HepG2 (cell line): ENCODE measurements around the gene ZBTB48. TPM values are rescaled to one million over a fixed set of nuclear protein-coding genes. Genes with fewer than 3 reads are reported as not detected.

Experiments used
- ATF3 ChIP-seq: sonication (generic); formaldehyde crosslinking; IDR thresholded peaks from 2 replicates; pipeline ENCODE4 v1.4.0; 2020; ENCODE audit warnings: missing genetic modification reagents
- CHD4 ChIP-seq: fragments of 200-600 bp; sonication (generic); IDR thresholded peaks from 2 replicates; pipeline ENCODE4 v1.7.0; 2017; ENCODE audit warnings: mild to moderate bottlenecking, low read length, borderline replicate concordance
- FOXP1 ChIP-seq, 2 experiments: fragments of 450-650 bp in 1 of 2; IDR thresholded peaks; 2 replicates each; pipeline ENCODE4 v1.6.1; 2017 to 2018; ENCODE audit warnings: antibody characterized with exemption in 1 of 2
- IKZF5 ChIP-seq: IDR thresholded peaks from 2 replicates; pipeline ENCODE4 v1.6.1; 2018; ENCODE audit warnings: missing genetic modification reagents, mild to moderate bottlenecking, missing compliant biosample characterization
- KDM3A ChIP-seq: IDR thresholded peaks from 2 replicates; pipeline ENCODE4 v1.6.1; 2018; ENCODE audit warnings: low read depth, missing compliant biosample characterization
- RFX5 ChIP-seq: IDR thresholded peaks from 2 replicates; pipeline ENCODE4 v1.6.1; 2011; ENCODE audit warnings: low read depth, low read length, improper control_type of control experiment
- RFXANK ChIP-seq: IDR thresholded peaks from 2 replicates; pipeline ENCODE4 v1.6.1; 2016
- SALL2 ChIP-seq: sonication (generic); formaldehyde crosslinking; IDR thresholded peaks from 2 replicates; pipeline ENCODE4 v1.8.1; 2023; ENCODE audit warnings: mild to moderate bottlenecking, missing genetic modification reagents, inconsistent platforms
- SRSF9 ChIP-seq: fragments of 200-400 bp; formaldehyde crosslinking; IDR thresholded peaks from 2 replicates; pipeline ENCODE4 v1.6.1; 2018; ENCODE audit warnings: borderline replicate concordance, mild to moderate bottlenecking, low read depth, low read length; ENCODE audit not compliant: insufficient read depth, poor library complexity, severe bottlenecking
- TARDBP ChIP-seq: sonication (generic); formaldehyde crosslinking; IDR thresholded peaks from 2 replicates; pipeline ENCODE4 v1.8.0; 2022; ENCODE audit warnings: mild to moderate bottlenecking, missing genetic modification reagents
- TCF12 ChIP-seq, 2 experiments: fragments of 450-650 bp in 1 of 2; sonication (generic) in 1 of 2; formaldehyde crosslinking in 1 of 2; IDR thresholded peaks; 2 replicates each; pipeline versions ENCODE4 v1.6.1 to v1.8.0; 2017 to 2022; ENCODE audit warnings: antibody characterized with exemption in 1 of 2, mild to moderate bottlenecking in 1 of 2, missing genetic modification reagents in 1 of 2, moderate library complexity in 1 of 2
- UBTF ChIP-seq: sonication (generic); formaldehyde crosslinking; IDR thresholded peaks from 2 replicates; pipeline ENCODE4 v1.4.0; 2020; ENCODE audit warnings: mild to moderate bottlenecking, missing genetic modification reagents
- ZBTB21 ChIP-seq: sonication (generic); formaldehyde crosslinking; IDR thresholded peaks from 2 replicates; pipeline ENCODE4 v1.4.0; 2020; ENCODE audit warnings: missing genetic modification reagents
- ZBTB46 ChIP-seq: sonication (generic); formaldehyde crosslinking; IDR thresholded peaks from 2 replicates; pipeline ENCODE4 v1.4.0; 2020; ENCODE audit warnings: mild to moderate bottlenecking, missing genetic modification reagents, borderline replicate concordance
- ZMAT3 ChIP-seq: sonication (generic); formaldehyde crosslinking; conservative IDR thresholded peaks from 2 replicates; pipeline ENCODE4 v1.7.0; 2021; ENCODE audit warnings: missing genetic modification reagents
- ZNF256 ChIP-seq: sonication (generic); formaldehyde crosslinking; conservative IDR thresholded peaks from 2 replicates; pipeline ENCODE4 v1.4.0; 2020; ENCODE audit warnings: missing genetic modification reagents
- ZNF275 ChIP-seq: sonication (generic); formaldehyde crosslinking; IDR thresholded peaks from 2 replicates; pipeline ENCODE4 v1.8.0; 2022; ENCODE audit warnings: missing genetic modification reagents, mild to moderate bottlenecking, inconsistent platforms, borderline replicate concordance
- ZNF543 ChIP-seq: sonication (generic); formaldehyde crosslinking; IDR thresholded peaks from 2 replicates; pipeline ENCODE4 v1.4.0; 2020; ENCODE audit warnings: mild to moderate bottlenecking, missing genetic modification reagents
- ZNF781 ChIP-seq: sonication (generic); formaldehyde crosslinking; IDR thresholded peaks from 2 replicates; pipeline ENCODE4 v1.5.1; 2020; ENCODE audit warnings: borderline replicate concordance, mild to moderate bottlenecking, missing genetic modification reagents; ENCODE audit errors: not compliant biosample characterization
- ZNF83 ChIP-seq: sonication (generic); formaldehyde crosslinking; IDR thresholded peaks from 2 replicates; pipeline ENCODE4 v1.4.0; 2020; ENCODE audit warnings: missing genetic modification reagents, mild to moderate bottlenecking, borderline replicate concordance
- polyA plus RNA-seq, 8 experiments: library from polyadenylated mRNA; depleted of rRNA in 3 of 8; stranded (reverse) in 7 of 8; unstranded in 1 of 8; fragments of >200 nt; fragmentation: Illumina TruSeq in 4 of 8; extraction: Trizol in 4 of 8; gene quantifications; 2 replicates each; pipeline versions ENCODE4 v1.2.1 to v1.2.3, GENCODE V29; 2011 to 2016; ENCODE audit warnings: low read depth in 4 of 8, missing spikeins in 1 of 8, mixed read lengths in 1 of 8; ENCODE audit not compliant: insufficient read depth in 1 of 8
- total RNA-seq, 5 experiments: library from RNA; depleted of rRNA; stranded (reverse); fragments of >200 nt; fragmentation: Illumina TruSeq; extraction: Trizol; gene quantifications; 2 replicates each; pipeline ENCODE4 v1.2.3, GENCODE V29; 2016; ENCODE audit warnings: low read depth in 1 of 5
- TF ChIP-seq, protein P1 (sequence below): sonication (generic); formaldehyde crosslinking; IDR thresholded peaks from 2 replicates; pipeline ENCODE4 v1.5.0; 2020; ENCODE audit warnings: mild to moderate bottlenecking, low read depth, missing genetic modification reagents, borderline replicate concordance

Gene ZBTB48
- total and polyA plus RNA-seq, 2 of the 13 experiments (the other 11 are each of a cell fraction or from before 2014, with no cell fraction given), result 13.0 to 17.1 TPM

DNA sequence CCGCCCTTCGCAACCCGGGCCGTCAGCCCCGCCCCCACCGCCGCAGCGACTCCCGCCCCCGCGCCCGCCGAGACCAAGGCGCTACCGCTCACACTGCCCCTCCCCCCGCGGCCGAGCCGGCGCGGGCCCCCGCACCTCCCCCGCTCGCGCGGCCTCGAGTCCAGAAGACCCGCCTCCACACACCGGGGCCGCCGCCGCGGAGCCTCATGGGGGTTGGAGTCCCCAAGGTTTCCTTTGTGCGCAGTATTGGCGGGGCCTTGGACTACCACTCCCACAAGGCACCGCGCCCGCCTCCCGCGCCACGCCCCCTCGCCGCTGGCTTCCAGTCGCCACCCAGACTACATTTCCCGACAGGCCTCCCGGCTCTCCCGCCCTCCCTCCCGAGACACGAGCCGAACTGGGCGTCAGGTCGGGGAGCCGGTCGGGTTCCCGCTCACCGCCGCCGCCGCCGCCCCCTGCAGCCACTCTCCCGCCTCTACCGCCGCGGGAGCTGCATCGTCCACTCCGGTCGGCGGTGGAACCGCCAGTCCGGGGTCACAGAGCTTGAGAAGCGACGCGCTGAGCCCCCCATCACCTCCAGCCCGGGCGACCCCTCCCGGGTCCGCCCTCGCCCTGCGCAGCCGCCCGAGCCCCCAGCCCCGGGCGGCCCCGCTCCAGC is 33.7 kb downstream of the ZBTB48 start, which contains the start of gene PHF13 (continued):
- TF ChIP-seq CHD4 (no peak), ZNF256 (no peak), SALL2 (CRISPR knock-in tag) (peak; percentile 61; the same call in 1 of the 2 replicates), ZBTB21 (no peak), SRSF9 (no peak), ZNF781 (CRISPR knock-in tag) (no peak), TCF12 (IDR thresholded peaks at IDR 0.05) (no peak), TCF12 (CRISPR knock-in tag; IDR thresholded peaks at IDR 0.05) (no peak), RFX5 (no peak), TARDBP (CRISPR knock-in tag) (peak; percentile 75), FOXP1 (IDR thresholded peaks at IDR 0.05) (no peak), FOXP1 (CRISPR knock-in tag; IDR thresholded peaks at IDR 0.05) (peak; percentile 18; the same call in 1 of the 2 replicates), ZNF275 (CRISPR knock-in tag) (0 out of 2 replicates have a peak, but pooled peaks have one; percentile 29), KDM3A (peak; percentile 54), ZNF83 (CRISPR knock-in tag) (no peak), ZMAT3 (CRISPR knock-in tag) (no peak; the same call in 1 of the 2 replicates), RFXANK (CRISPR knock-in tag) (no peak), ZBTB46 (CRISPR knock-in tag) (no peak), UBTF (CRISPR knock-in tag) (peak; percentile 11; the same call in 1 of the 2 replicates), ZNF543 (CRISPR knock-in tag) (no peak), ATF3 (CRISPR knock-in tag) (no peak), IKZF5 (CRISPR knock-in tag) (peak; percentile 48; the same call in 1 of the 2 replicates)
- TF ChIP-seq, protein P1, sequence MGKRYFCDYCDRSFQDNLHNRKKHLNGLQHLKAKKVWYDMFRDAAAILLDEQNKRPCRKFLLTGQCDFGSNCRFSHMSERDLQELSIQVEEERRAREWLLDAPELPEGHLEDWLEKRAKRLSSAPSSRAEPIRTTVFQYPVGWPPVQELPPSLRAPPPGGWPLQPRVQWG (CRISPR knock-in tag), result no peak
